Chondrocyte (in vitro differentiated cells): ENCODE data around the gene ZWILCH. TPM values are rescaled to one million over a fixed set of nuclear protein-coding genes. Genes with fewer than 3 reads are reported as not detected.

ENCODE experiments used
- DNase-seq: peaks from one replicate; pipeline ENCODE4 v3.0.0; 2021; ENCODE audit warnings: mixed read lengths, low spot score
- H3K27ac Mint-ChIP-seq: one replicate; pipeline ENCODE4 v1.8.0; 2021; ENCODE audit warnings: mild to moderate bottlenecking, moderate library complexity, mixed read lengths; ENCODE audit not compliant: unreplicated experiment
- H3K27me3 Mint-ChIP-seq: 2 replicates; pipeline ENCODE4 v1.8.0; 2021; ENCODE audit warnings: low read depth, mixed read lengths
- H3K36me3 Mint-ChIP-seq: 2 replicates; pipeline ENCODE4 v1.8.0; 2021; ENCODE audit warnings: low read depth, mixed read lengths
- H3K4me1 Mint-ChIP-seq: 2 replicates; pipeline ENCODE4 v1.8.0; 2021; ENCODE audit warnings: low read depth, mild to moderate bottlenecking, mixed read lengths
- H3K4me3 Mint-ChIP-seq: one replicate; pipeline ENCODE4 v1.8.0; 2021; ENCODE audit warnings: mild to moderate bottlenecking, moderate library complexity, mixed read lengths; ENCODE audit not compliant: unreplicated experiment
- H3K9me3 Mint-ChIP-seq: 2 replicates; pipeline ENCODE4 v1.8.0; 2021; ENCODE audit warnings: low read depth, mixed read lengths
- CTCF ChIP-seq: fragments of 200-600 bp; sonication (generic); IDR thresholded peaks from 2 replicates; pipeline ENCODE4 v1.5.0; 2021; ENCODE audit warnings: antibody characterized with exemption, mild to moderate bottlenecking, moderate library complexity
- total RNA-seq: library from RNA; stranded (reverse); gene quantifications from 3 replicates; pipeline ENCODE4 v1.2.1, GENCODE V29; 2021

Gene ZWILCH
- total RNA-seq, 1 donor from 2014 or later = 11.0 TPM

DNA sequence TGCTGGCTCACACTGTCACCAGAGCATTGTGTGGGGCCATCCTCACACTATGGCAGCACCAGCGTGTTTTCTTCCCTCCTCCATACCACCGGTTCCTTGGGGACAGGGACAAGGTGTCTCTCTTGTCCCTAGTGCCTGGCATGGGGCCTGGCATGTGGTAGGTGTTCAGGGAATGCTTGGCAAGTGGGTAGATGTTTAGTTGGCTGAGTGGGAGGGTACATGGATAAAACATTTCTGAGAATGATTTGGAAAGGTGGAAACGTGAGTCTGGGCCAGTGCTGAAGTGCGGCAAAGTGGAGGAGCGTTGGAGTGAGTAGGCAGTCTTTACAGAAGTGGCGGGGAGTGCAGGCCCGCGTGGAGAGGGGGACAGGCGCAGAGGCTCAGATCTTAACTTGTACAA, 22.6 kb upstream of the ZWILCH start:
- no peak overlapping the region for H3K27ac Mint-ChIP-seq
- H3K4me1 Mint-ChIP-seq = no peaks in the 10 kb centered on the region
- no peak for TF ChIP-seq CTCF
- no peak for DNase-seq
- H3K36me3 Mint-ChIP-seq = peaks cover 22% of the 10 kb centered on the region
- H3K27me3 Mint-ChIP-seq = no peaks in the 10 kb centered on the region
- H3K4me3 Mint-ChIP-seq = no peak overlapping the region
- no peaks in the 10 kb centered on the region for H3K9me3 Mint-ChIP-seq

GRCh38 chr15:66483131-66483566, 22.0 kb upstream of the ZWILCH start:
- no peak for DNase-seq
- peaks cover 22% of the 10 kb centered on the region for H3K36me3 Mint-ChIP-seq
- no peak overlapping the region for H3K4me3 Mint-ChIP-seq
- H3K4me1 Mint-ChIP-seq = no peaks in the 10 kb centered on the region
- H3K27ac Mint-ChIP-seq = no peak overlapping the region
- TF ChIP-seq CTCF = no peak
- H3K27me3 Mint-ChIP-seq = no peaks in the 10 kb centered on the region
- no peaks in the 10 kb centered on the region for H3K9me3 Mint-ChIP-seq

DNA sequence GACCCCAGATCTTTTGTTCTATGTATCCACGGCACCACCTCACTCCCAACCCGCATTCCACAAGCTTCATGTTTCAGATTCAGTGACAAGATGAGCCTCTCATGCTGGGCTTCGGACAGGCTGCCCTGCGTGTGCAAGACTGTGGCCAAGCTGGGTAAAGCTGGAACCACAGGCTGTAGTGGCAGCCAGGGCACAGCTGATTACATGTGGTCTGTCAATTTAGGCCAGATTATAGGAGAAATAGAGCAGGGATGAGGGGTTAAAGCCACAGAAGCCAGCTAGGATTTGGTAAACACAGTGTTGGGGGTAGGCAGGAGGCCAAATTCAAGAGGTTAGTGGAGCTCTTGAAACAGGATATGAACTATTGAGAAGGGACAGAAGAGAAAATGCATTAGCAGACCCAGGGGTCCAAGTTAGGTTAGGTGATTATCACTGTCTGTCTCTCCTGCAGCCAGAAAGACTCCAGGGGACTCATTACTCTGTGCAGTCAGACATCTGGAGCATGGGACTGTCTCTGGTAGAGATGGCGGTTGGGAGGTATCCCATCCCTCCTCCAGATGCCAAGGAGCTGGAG, 20.5 kb upstream of the ZWILCH start:
- no peaks in the 10 kb centered on the region for H3K27me3 Mint-ChIP-seq
- H3K4me3 Mint-ChIP-seq = no peak overlapping the region
- no peak overlapping the region for H3K27ac Mint-ChIP-seq
- H3K9me3 Mint-ChIP-seq = no peaks in the 10 kb centered on the region
- H3K4me1 Mint-ChIP-seq = no peaks in the 10 kb centered on the region
- TF ChIP-seq CTCF = no peak
- H3K36me3 Mint-ChIP-seq = peaks cover 22% of the 10 kb centered on the region
- DNase-seq = no peak

DNA sequence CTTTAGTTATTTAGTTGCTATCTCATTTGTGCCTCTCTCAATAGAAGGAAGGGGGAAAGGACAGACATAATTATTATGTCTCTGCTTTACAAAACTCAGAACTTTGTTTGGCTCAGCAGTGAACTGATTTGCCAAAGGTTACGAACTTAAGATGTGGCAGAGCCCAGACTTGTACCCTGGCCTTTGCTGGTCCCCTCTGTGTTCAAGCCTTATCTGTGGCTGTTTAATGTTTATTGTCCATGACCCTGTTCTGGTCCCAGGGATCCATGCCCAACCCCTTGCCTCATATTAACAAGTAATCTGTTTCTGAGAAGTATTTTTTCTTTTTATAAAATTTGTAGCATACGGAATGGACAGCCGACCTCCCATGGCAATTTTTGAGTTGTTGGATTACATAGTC, 18.2 kb upstream of the ZWILCH start:
- no peaks in the 10 kb centered on the region for H3K4me1 Mint-ChIP-seq
- H3K27ac Mint-ChIP-seq = no peak overlapping the region
- H3K9me3 Mint-ChIP-seq = no peaks in the 10 kb centered on the region
- no peaks in the 10 kb centered on the region for H3K27me3 Mint-ChIP-seq
- no peak overlapping the region for H3K4me3 Mint-ChIP-seq
- H3K36me3 Mint-ChIP-seq = peaks cover 20% of the 10 kb centered on the region
- no peak for TF ChIP-seq CTCF
- no peak for DNase-seq

- DNase-seq = no peak
- Mint-ChIP-seq H3K36me3 (peaks cover 10% of the 10 kb centered on the region), H3K27ac (no peak overlapping the region), H3K4me1 (no peaks in the 10 kb centered on the region), H3K9me3 (no peaks in the 10 kb centered on the region), H3K27me3 (no peaks in the 10 kb centered on the region), H3K4me3 (no peak overlapping the region)
- no peak for TF ChIP-seq CTCF
These were observed 16.6 kb upstream of the ZWILCH start for GRCh38 chr15:66488525-66488924.
